HFFc6 (cell line): Measurements from ENCODE around the gene CDH23. TPM values are rescaled to one million over a fixed set of nuclear protein-coding genes. Genes with fewer than 3 reads are reported as not detected.

ENCODE experiments used
- DNase-seq: peaks from one replicate; pipeline ENCODE4 v3.0.0-alpha.2; 2018
- H3K27ac Mint-ChIP-seq: 2 replicates; pipeline ENCODE4 v1.8.0; 2020; ENCODE audit warnings: mild to moderate bottlenecking, mixed read lengths
- H3K27me3 Mint-ChIP-seq: 2 replicates; pipeline ENCODE4 v1.8.0; 2021; ENCODE audit warnings: mild to moderate bottlenecking, moderate library complexity, mixed read lengths; ENCODE audit not compliant: insufficient read depth
- H3K36me3 Mint-ChIP-seq: 2 replicates; pipeline ENCODE4 v1.8.0; 2021; ENCODE audit warnings: low read depth, mixed read lengths
- H3K4me1 Mint-ChIP-seq: 2 replicates; pipeline ENCODE4 v1.8.0; 2020; ENCODE audit warnings: low read depth, mixed read lengths
- H3K4me3 Mint-ChIP-seq: 2 replicates; pipeline ENCODE4 v1.8.0; 2020; ENCODE audit warnings: mild to moderate bottlenecking, moderate library complexity, mixed read lengths
- H3K9me3 Mint-ChIP-seq: 2 replicates; pipeline ENCODE4 v1.8.0; 2020; ENCODE audit warnings: mild to moderate bottlenecking, mixed read lengths
- total RNA-seq, 6 experiments: library from RNA; stranded (reverse); fragmentation: NEBNext Ultra II Directional; extraction: Animal tissue kit (Norgen Biotek cat#: 25700); gene quantifications; 2 replicates in 1 of 6; 3 replicates in 5 of 6; pipeline ENCODE4 v1.2.3, GENCODE V29; 2021
- TF ChIP-seq, protein P1 (sequence below): fragments of 200-600 bp; sonication (generic); IDR thresholded peaks from 2 replicates; pipeline ENCODE4 v1.5.0; 2021; ENCODE audit warnings: antibody characterized with exemption, mild to moderate bottlenecking

Gene CDH23
- total RNA-seq, 6 experiments from 2014 or later = 0.02 to 0.11 (median 0.04) TPM; not detected in 2

- no peaks in the 10 kb centered on the region for H3K9me3 Mint-ChIP-seq
- peak overlapping the region; percentile 99 for H3K27ac Mint-ChIP-seq
These were observed 368.6 kb downstream of the CDH23 start for GRCh38 chr10:71765176-71765904.

GRCh38 chr10:71765906-71766716, 369.4 kb downstream of the CDH23 start:
- no peak for DNase-seq
- H3K36me3 Mint-ChIP-seq = no peaks in the 10 kb centered on the region; the same call in 1 of the 2 replicates
- peaks cover 88% of the 10 kb centered on the region for H3K4me1 Mint-ChIP-seq
- H3K27ac Mint-ChIP-seq = peak overlapping the region; percentile 99
- peaks cover 8% of the 10 kb centered on the region for H3K27me3 Mint-ChIP-seq
- H3K9me3 Mint-ChIP-seq = no peaks in the 10 kb centered on the region
- peak overlapping the region; percentile 80 for H3K4me3 Mint-ChIP-seq
- TF ChIP-seq, protein P1, sequence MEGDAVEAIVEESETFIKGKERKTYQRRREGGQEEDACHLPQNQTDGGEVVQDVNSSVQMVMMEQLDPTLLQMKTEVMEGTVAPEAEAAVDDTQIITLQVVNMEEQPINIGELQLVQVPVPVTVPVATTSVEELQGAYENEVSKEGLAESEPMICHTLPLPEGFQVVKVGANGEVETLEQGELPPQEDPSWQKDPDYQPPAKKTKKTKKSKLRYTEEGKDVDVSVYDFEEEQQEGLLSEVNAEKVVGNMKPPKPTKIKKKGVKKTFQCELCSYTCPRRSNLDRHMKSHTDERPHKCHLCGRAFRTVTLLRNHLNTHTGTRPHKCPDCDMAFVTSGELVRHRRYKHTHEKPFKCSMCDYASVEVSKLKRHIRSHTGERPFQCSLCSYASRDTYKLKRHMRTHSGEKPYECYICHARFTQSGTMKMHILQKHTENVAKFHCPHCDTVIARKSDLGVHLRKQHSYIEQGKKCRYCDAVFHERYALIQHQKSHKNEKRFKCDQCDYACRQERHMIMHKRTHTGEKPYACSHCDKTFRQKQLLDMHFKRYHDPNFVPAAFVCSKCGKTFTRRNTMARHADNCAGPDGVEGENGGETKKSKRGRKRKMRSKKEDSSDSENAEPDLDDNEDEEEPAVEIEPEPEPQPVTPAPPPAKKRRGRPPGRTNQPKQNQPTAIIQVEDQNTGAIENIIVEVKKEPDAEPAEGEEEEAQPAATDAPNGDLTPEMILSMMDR = no peak

More at GRCh38 chr10:71765176-71765904, 368.6 kb downstream of the CDH23 start:
- peak; percentile 27 for DNase-seq
- H3K27me3 Mint-ChIP-seq = peaks cover 9% of the 10 kb centered on the region
- H3K36me3 Mint-ChIP-seq = peaks cover 2% of the 10 kb centered on the region; the same call in 1 of the 2 replicates
- TF ChIP-seq, protein P1 = peak; percentile 39; the same call in 1 of the 2 replicates
- peaks cover 89% of the 10 kb centered on the region for H3K4me1 Mint-ChIP-seq
- H3K4me3 Mint-ChIP-seq = peak overlapping the region; percentile 49

- H3K4me1 Mint-ChIP-seq = peaks cover 91% of the 10 kb centered on the region
- H3K36me3 Mint-ChIP-seq = no peaks in the 10 kb centered on the region
- peak overlapping the region; percentile 99 for H3K27ac Mint-ChIP-seq
- peak; percentile 96 for DNase-seq
- H3K4me3 Mint-ChIP-seq = peak overlapping the region; percentile 80
- peaks cover 8% of the 10 kb centered on the region for H3K27me3 Mint-ChIP-seq
- TF ChIP-seq, protein P1 = no peak
- H3K9me3 Mint-ChIP-seq = no peaks in the 10 kb centered on the region
These were observed 370.1 kb downstream of the CDH23 start for GRCh38 chr10:71766717-71767419.

GRCh38 chr10:71767420-71768035, 370.8 kb downstream of the CDH23 start:
- peaks cover 8% of the 10 kb centered on the region for H3K27me3 Mint-ChIP-seq
- DNase-seq = peak; percentile 38
- H3K4me1 Mint-ChIP-seq = peaks cover 93% of the 10 kb centered on the region
- TF ChIP-seq, protein P1 = no peak
- peak overlapping the region; percentile 80 for H3K4me3 Mint-ChIP-seq
- no peaks in the 10 kb centered on the region for H3K9me3 Mint-ChIP-seq
- peak overlapping the region; percentile 99 for H3K27ac Mint-ChIP-seq
- H3K36me3 Mint-ChIP-seq = no peaks in the 10 kb centered on the region

GRCh38 chr10:71769279-71769823, 372.6 kb downstream of the CDH23 start:
- Mint-ChIP-seq H3K4me3 (peak overlapping the region; percentile 74), H3K27me3 (peaks cover 8% of the 10 kb centered on the region), H3K9me3 (no peaks in the 10 kb centered on the region), H3K36me3 (no peaks in the 10 kb centered on the region), H3K4me1 (peaks cover 94% of the 10 kb centered on the region), H3K27ac (peak overlapping the region; percentile 99)
- TF ChIP-seq, protein P1 = no peak
- peak; percentile 18 for DNase-seq
